Upper lobe of right lung (tissue), 1 donor: ENCODE data around the gene DNAJC5G. TPM values are rescaled to one million over a fixed set of nuclear protein-coding genes. Genes with fewer than 3 reads are reported as not detected.
"Not testable (repeated sequence)": the region's sequence is repeated elsewhere in the genome, so short reads cannot be mapped to it uniquely, and the experiment has no call there.

Source experiments
- ATAC-seq: fragments of 200-7000 bp; cut with Tn5 transposase; one replicate; pipeline ENCODE4 v1.9.1; 2020; ENCODE audit warnings: mild to moderate bottlenecking, moderate library complexity
- DNase-seq: peaks from one replicate; pipeline ENCODE4 v3.0.0-alpha.2; 2020
- H3K27ac ChIP-seq: fragments of 200-600 bp; one replicate; pipeline ENCODE4 v1.8.0; 2022
- H3K27me3 ChIP-seq: fragments of 200-600 bp; one replicate; pipeline ENCODE4 v1.8.0; 2022; ENCODE audit warnings: mild to moderate bottlenecking
- H3K36me3 ChIP-seq: fragments of 200-600 bp; one replicate; pipeline ENCODE4 v1.8.0; 2022
- H3K4me1 ChIP-seq: fragments of 200-600 bp; one replicate; pipeline ENCODE4 v1.8.0; 2022
- H3K4me3 ChIP-seq: fragments of 200-600 bp; one replicate; pipeline ENCODE4 v1.8.0; 2022; ENCODE audit warnings: mild to moderate bottlenecking
- H3K9me3 ChIP-seq: fragments of 200-600 bp; one replicate; pipeline ENCODE4 v1.8.0; 2022
- intact Hi-C: fragments of 100-400 bp; cut with DNase I; formaldehyde crosslinking; loops from one replicate; pipeline ENCODE4 v1.11.0; 2022
- total RNA-seq: library from RNA; stranded (reverse); fragmentation: NEBNext Ultra II Directional; extraction: Animal tissue kit (Norgen Biotek cat#: 25700); gene quantifications from one replicate; pipeline ENCODE4 v1.2.1, GENCODE V29; 2021
- TF ChIP-seq, protein P1 (sequence below): fragments of 200-600 bp; IDR thresholded peaks from one replicate; pipeline ENCODE4 v1.8.0; 2022; ENCODE audit warnings: antibody characterized with exemption
- donor health status: DM: no; HTN: yes; CAD: no; lungs with severe emphysema.

The DNAJC5G gene
- total RNA-seq, 1 donor from 2014 or later, result not detected

DNA sequence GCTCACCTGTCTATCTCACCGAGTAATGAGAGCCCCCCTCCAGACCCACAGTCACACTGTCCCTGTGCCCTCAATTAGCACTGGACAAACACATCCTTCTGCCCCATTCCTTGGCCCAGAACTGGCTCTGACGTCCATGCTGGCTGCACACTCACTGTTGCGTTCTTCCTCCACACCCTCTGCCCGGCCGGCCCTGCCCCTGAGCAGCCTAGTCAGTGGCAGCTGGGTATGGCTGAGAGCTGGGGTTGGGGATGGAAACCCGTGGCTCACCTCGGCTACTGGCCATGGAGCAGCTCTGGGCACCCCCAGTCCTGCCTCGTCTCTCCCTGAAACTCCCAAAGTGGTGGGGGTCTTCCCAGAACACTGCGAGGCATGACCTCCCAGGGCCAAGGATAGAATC, 39.5 kb downstream of the DNAJC5G start:
- Histone ChIP-seq H3K9me3 (no peaks in the 10 kb centered on the region), H3K27ac (no peak overlapping the region), H3K4me3 (no peak overlapping the region), H3K27me3 (no peaks in the 10 kb centered on the region), H3K4me1 (no peaks in the 10 kb centered on the region), H3K36me3 (peaks cover 23% of the 10 kb centered on the region)
- no peak for DNase-seq
- TF ChIP-seq, protein P1, sequence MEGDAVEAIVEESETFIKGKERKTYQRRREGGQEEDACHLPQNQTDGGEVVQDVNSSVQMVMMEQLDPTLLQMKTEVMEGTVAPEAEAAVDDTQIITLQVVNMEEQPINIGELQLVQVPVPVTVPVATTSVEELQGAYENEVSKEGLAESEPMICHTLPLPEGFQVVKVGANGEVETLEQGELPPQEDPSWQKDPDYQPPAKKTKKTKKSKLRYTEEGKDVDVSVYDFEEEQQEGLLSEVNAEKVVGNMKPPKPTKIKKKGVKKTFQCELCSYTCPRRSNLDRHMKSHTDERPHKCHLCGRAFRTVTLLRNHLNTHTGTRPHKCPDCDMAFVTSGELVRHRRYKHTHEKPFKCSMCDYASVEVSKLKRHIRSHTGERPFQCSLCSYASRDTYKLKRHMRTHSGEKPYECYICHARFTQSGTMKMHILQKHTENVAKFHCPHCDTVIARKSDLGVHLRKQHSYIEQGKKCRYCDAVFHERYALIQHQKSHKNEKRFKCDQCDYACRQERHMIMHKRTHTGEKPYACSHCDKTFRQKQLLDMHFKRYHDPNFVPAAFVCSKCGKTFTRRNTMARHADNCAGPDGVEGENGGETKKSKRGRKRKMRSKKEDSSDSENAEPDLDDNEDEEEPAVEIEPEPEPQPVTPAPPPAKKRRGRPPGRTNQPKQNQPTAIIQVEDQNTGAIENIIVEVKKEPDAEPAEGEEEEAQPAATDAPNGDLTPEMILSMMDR, result no peak
- intact Hi-C loops, result no loop called here
- no peak for ATAC-seq

- no peak overlapping the region for H3K27ac ChIP-seq
- H3K4me1 ChIP-seq, result no peaks in the 10 kb centered on the region
- no peaks in the 10 kb centered on the region for H3K9me3 ChIP-seq
- ATAC-seq (no peak), DNase-seq (no peak)
- TF ChIP-seq, protein P1, result no peak
- H3K4me3 ChIP-seq, result no peak overlapping the region
- H3K27me3 ChIP-seq, result no peaks in the 10 kb centered on the region
- H3K36me3 ChIP-seq, result peaks cover 23% of the 10 kb centered on the region
- intact Hi-C loops, result no loop called here
These were observed 39.9 kb downstream of the DNAJC5G start for GRCh38 chr2:27315122-27315521.

DNA sequence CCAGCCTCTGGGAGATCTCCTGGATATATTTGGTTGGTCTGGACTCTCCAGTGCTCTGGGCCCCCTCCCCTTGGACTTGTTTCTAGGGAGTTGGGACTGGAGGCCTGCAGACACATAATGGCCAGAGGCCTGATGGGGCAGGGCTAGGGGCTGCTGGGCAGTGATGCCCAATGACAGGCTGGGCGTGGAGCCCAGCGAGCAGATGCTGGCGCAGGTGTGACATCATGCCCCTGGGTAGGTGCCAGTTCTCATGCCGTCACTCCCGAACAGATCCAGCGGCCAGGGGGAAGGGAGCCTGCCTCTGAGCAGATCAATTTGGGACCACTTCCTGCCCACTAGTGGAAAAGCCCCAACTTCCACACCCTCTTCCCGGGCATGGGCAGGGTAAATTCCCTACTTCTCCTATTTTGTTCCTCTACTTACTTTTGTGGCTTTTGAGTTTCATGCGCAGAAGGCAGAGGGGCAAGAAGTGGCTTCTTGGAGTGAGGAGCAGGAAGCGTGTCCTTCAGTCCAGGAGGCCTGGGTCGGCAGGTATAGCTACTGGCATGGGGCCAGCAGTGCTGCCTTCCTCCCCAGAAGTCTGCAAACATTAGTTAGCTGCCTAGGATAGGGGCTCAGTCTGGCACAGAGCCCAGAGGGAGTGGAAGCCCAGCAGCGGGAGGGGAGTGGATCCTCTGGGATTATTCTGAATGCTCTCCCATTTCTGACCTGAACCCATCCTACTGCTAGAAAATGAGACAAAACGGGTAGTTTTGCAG, 41.6 kb downstream of the DNAJC5G start:
- peaks cover 15% of the 10 kb centered on the region for H3K36me3 ChIP-seq
- H3K9me3 ChIP-seq, result no peaks in the 10 kb centered on the region
- ATAC-seq (no peak), DNase-seq (no peak)
- H3K27ac ChIP-seq, result no peak overlapping the region
- intact Hi-C loops, result no loop called here
- no peak overlapping the region for H3K4me3 ChIP-seq
- no peaks in the 10 kb centered on the region for H3K27me3 ChIP-seq
- H3K4me1 ChIP-seq, result peaks cover 9% of the 10 kb centered on the region
- TF ChIP-seq, protein P1, result no peak

DNA sequence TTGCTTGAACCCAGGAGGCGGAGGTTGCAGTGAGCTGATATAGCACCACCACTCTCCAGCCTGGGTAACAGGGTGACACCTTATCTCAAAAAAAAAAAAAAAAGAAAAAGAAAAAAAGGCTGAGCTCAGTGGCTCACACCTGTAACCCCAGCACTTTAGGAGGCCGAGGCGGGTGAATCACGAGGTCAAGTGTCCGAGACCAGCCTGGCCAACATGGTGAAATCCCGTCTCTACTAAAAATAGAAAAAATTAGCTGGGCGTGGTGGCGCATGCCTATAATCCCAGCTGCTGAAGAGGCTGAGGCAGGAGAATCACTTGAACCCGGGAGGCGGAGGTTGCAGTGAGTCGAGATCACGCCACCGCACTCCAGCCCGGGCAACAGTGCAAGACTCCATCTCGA, 44.6 kb downstream of the DNAJC5G start:
- intact Hi-C loops, DNase-seq: not testable (repeated sequence)

GRCh38 chr2:27320958-27321543, 45.8 kb downstream of the DNAJC5G start:
- Histone ChIP-seq H3K27me3 (no peaks in the 10 kb centered on the region), H3K9me3 (no peaks in the 10 kb centered on the region), H3K36me3 (peaks cover 8% of the 10 kb centered on the region), H3K27ac (peak overlapping the region; percentile 36), H3K4me1 (peaks cover 15% of the 10 kb centered on the region), H3K4me3 (no peak overlapping the region)
- peak; percentile 76 for DNase-seq
- TF ChIP-seq, protein P1, result no peak
- intact Hi-C loops, result no loop called here
- peak; percentile 58 for ATAC-seq

More for the DNA sequence above, 44.6 kb downstream of the DNAJC5G start:
- not testable (repeated sequence) for H3K9me3 ChIP-seq, H3K4me3 ChIP-seq, ATAC-seq, H3K27ac ChIP-seq, H3K27me3 ChIP-seq
- peaks cover 15% of the 10 kb centered on the region for H3K4me1 ChIP-seq
- peaks cover 13% of the 10 kb centered on the region for H3K36me3 ChIP-seq

GRCh38 chr2:27322301-27322765, 47.1 kb downstream of the DNAJC5G start:
- ATAC-seq (peak; percentile 36), DNase-seq (no peak)
- Histone ChIP-seq H3K4me3 (peak overlapping the region; percentile 95), H3K36me3 (peaks cover 20% of the 10 kb centered on the region), H3K9me3 (no peaks in the 10 kb centered on the region), H3K27ac (peak overlapping the region; percentile 99), H3K4me1 (peaks cover 15% of the 10 kb centered on the region), H3K27me3 (no peaks in the 10 kb centered on the region)
- TF ChIP-seq, protein P1, result no peak
- intact Hi-C loops, result no loop called here
